A673 (cell line): ENCODE measurements around the gene C16orf96.

Source experiments
- CTCF ChIP-seq: fragments of 300-800, 200-600 bp; sonication (generic); conservative IDR thresholded peaks from 2 replicates; pipeline ENCODE4 v1.5.1; 2017; ENCODE audit warnings: low read depth, mild to moderate bottlenecking, antibody characterized with exemption, low read length, moderate library complexity, mixed read lengths
- EZH2 ChIP-seq: fragments of 200-600 bp; sonication (generic); IDR thresholded peaks from 2 replicates; pipeline ENCODE4 v1.6.1; 2017; ENCODE audit warnings: borderline replicate concordance, low read depth, mild to moderate bottlenecking, mixed read lengths, antibody characterized with exemption, low read length; ENCODE audit not compliant: poor library complexity, severe bottlenecking

DNA sequence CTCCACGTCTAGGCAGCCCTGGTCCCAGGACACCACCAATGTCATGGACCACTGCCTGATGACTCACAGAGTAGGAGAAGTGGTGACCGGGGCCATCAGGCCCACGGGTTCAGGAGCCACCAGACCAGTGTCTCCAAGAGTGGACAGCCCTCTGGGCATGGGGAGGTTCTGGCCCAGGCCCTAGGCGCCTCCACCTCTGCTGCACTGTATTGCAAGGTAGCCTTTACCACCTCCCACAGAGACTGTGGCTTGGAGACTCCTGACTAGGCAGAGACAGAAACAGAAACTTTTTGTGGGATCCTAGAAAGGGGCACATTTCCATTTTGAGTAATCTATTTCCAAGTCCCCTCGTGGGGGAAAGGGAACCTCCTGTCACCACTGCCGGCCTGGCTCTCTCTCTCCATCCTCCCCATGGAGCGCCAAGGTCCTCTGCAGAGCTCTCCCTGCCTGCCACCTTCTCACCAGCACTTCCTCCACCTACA is 20.5 kb upstream of the C16orf96 start:
- no peak for TF ChIP-seq CTCF
- TF ChIP-seq EZH2, result no peak
